Cardiac muscle cell (in vitro differentiated cells and primary cell): Measurements from ENCODE around the gene CTNND2. TPM values are rescaled to one million over a fixed set of nuclear protein-coding genes. Genes with fewer than 3 reads are reported as not detected.

ENCODE experiments used
- DNase-seq, 2 donors: peaks; one replicate each; pipeline versions ENCODE4 v3.0.0 to v3.0.0-alpha.2; 2010 to 2017; ENCODE audit warnings: low read depth in 1 of 2, low spot score in 1 of 2
- H3K27ac ChIP-seq: fragments of 200-600 bp; sonication (generic); 2 replicates; pipeline ENCODE4 v1.5.1; 2016
- H3K27me3 ChIP-seq: fragments of 200-600 bp; sonication (generic); 2 replicates; pipeline ENCODE4 v1.6.0; 2016; ENCODE audit warnings: control low read depth
- H3K36me3 ChIP-seq: fragments of 200-600 bp; sonication (generic); 2 replicates; pipeline ENCODE4 v1.5.1; 2016; ENCODE audit warnings: control low read depth
- H3K4me1 ChIP-seq: fragments of 200-600 bp; sonication (generic); 2 replicates; pipeline ENCODE4 v1.8.1; 2017; ENCODE audit warnings: low read depth, mild to moderate bottlenecking, mixed run types
- H3K4me3 ChIP-seq: fragments of 200-600 bp; sonication (generic); 2 replicates; pipeline ENCODE4 v1.5.1; 2016; ENCODE audit warnings: mild to moderate bottlenecking
- H3K9me3 ChIP-seq: fragments of 200-600 bp; sonication (generic); 2 replicates; pipeline ENCODE4 v1.5.1; 2017; ENCODE audit warnings: low read depth, mild to moderate bottlenecking, control low read depth
- CTCF ChIP-seq: IDR thresholded peaks from 2 replicates; pipeline ENCODE4 v1.5.1; 2012; ENCODE audit warnings: low read depth, mild to moderate bottlenecking, low read length
- polyA plus RNA-seq: library from polyadenylated mRNA; unstranded; fragments of >200 nt; fragmentation: Nextera tagmentation; extraction: Ambion mirVana; gene quantifications from 2 replicates; pipeline ENCODE4 v1.2.1, GENCODE V29; 2016
- total RNA-seq: library from RNA; depleted of rRNA; stranded (reverse); fragments of >200 nt; gene quantifications from 2 replicates; pipeline ENCODE4 v1.2.3, GENCODE V29; 2016

Gene CTNND2
- total and polyA plus RNA-seq, 2 experiments from 2014 or later: 11.0 to 12.7 TPM

- DNase-seq: no peak
- Histone ChIP-seq H3K36me3 (no peaks in the 10 kb centered on the region), H3K27me3 (no peaks in the 10 kb centered on the region), H3K9me3 (no peaks in the 10 kb centered on the region), H3K27ac (no peak overlapping the region), H3K4me1 (no peaks in the 10 kb centered on the region), H3K4me3 (no peak overlapping the region)
- no peak for TF ChIP-seq CTCF
These were observed 420.6 kb downstream of the CTNND2 start for GRCh38 chr5:11483630-11484029.

DNA sequence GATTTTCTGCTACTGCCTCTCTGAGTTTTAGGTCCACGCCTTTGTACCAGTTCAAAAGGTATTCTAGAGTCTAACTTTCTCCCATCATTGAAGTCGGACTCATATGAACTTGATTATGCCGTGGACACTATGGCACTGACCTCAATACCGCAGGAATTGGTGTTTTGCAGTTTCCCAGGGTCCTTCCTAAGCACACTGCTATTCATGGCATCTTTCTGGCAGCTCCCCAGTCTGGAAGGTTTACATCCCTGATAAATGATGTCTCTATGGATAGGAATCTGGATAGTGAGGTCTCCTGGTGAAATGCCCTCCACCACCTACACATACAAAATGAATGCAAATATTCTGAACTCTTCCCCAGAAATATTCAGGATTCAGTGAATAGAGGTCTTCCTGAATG is 422.2 kb downstream of the CTNND2 start:
- H3K9me3 ChIP-seq: no peaks in the 10 kb centered on the region
- no peak overlapping the region for H3K4me3 ChIP-seq
- no peaks in the 10 kb centered on the region for H3K27me3 ChIP-seq
- no peaks in the 10 kb centered on the region for H3K4me1 ChIP-seq
- no peak overlapping the region for H3K27ac ChIP-seq
- DNase-seq: no peak
- H3K36me3 ChIP-seq: no peaks in the 10 kb centered on the region
- no peak for TF ChIP-seq CTCF

GRCh38 chr5:11477786-11478185 is 426.5 kb downstream of the CTNND2 start:
- no peak for TF ChIP-seq CTCF
- Histone ChIP-seq H3K27ac (no peak overlapping the region), H3K4me3 (no peak overlapping the region), H3K27me3 (no peaks in the 10 kb centered on the region), H3K4me1 (no peaks in the 10 kb centered on the region), H3K36me3 (no peaks in the 10 kb centered on the region), H3K9me3 (no peaks in the 10 kb centered on the region)
- no peak for DNase-seq

DNA sequence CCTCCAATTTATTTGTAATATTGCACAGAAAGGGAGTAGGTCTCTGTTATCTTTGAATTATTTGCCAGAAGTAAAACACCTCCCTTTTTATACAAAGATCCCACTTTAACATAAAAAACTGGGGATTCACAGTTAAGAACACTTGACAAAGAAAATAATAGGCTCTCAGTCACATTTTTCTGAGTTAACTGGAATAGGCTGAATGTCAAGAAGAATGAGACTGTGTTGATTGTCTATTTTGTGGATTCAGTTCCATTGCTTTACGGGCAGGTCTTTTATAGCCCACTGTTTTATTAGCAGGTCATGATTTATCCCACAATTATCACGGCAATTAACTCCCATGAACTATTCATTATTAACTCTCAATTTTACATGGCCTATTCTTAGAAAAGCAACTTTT is 427.4 kb downstream of the CTNND2 start:
- no peak for TF ChIP-seq CTCF
- no peak overlapping the region for H3K4me3 ChIP-seq
- no peak for DNase-seq
- no peaks in the 10 kb centered on the region for H3K36me3 ChIP-seq
- H3K27me3 ChIP-seq: no peaks in the 10 kb centered on the region
- H3K4me1 ChIP-seq: no peaks in the 10 kb centered on the region
- no peaks in the 10 kb centered on the region for H3K9me3 ChIP-seq
- H3K27ac ChIP-seq: no peak overlapping the region

GRCh38 chr5:11468334-11469039 is 435.8 kb downstream of the CTNND2 start:
- H3K36me3 ChIP-seq: no peaks in the 10 kb centered on the region
- no peak for DNase-seq
- TF ChIP-seq CTCF: no peak
- H3K4me3 ChIP-seq: no peak overlapping the region
- H3K27me3 ChIP-seq: no peaks in the 10 kb centered on the region
- no peaks in the 10 kb centered on the region for H3K9me3 ChIP-seq
- no peak overlapping the region for H3K27ac ChIP-seq
- no peaks in the 10 kb centered on the region for H3K4me1 ChIP-seq

DNA sequence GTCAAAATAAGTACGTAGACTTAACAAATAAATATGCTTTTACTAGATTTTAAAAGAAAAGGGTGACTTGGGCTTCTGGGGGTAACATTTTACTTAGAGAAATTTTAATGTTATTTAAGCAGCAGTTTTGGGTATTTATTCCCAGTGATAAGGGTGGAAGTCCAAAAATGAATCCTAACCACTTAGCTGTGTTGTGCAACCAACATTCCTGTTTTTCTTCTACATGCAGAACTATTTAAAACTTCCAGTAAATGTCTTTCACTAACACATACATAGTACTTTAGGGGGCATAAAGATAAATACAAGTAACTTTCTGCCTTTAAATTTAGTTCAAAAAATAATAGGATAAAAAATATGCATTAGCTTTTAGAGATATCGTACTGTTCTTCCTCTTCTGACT is 436.7 kb downstream of the CTNND2 start:
- no peak for DNase-seq
- Histone ChIP-seq H3K9me3 (no peaks in the 10 kb centered on the region), H3K36me3 (no peaks in the 10 kb centered on the region), H3K4me1 (no peaks in the 10 kb centered on the region), H3K27ac (no peak overlapping the region), H3K4me3 (no peak overlapping the region), H3K27me3 (no peaks in the 10 kb centered on the region)
- TF ChIP-seq CTCF: no peak
